ENCODE results near the gene PDE8A. TPM values are rescaled to one million over a fixed set of nuclear protein-coding genes. Genes with fewer than 3 reads are reported as not detected.

Gene PDE8A
- total and polyA plus RNA-seq, 2 of the 13 experiments (the other 11 are each of a cell fraction or from before 2014, with no cell fraction given), result 26.3 to 48.5 TPM

- TF ChIP-seq HDAC1 (CRISPR knock-in tag; IDR thresholded peaks at IDR 0.05) (0 out of 2 replicates have a peak, but pooled peaks have one; percentile 28), PAXIP1 (CRISPR knock-in tag; conservative IDR thresholded peaks at IDR 0.05) (peak; percentile 65), GMEB2 (CRISPR knock-in tag; IDR thresholded peaks at IDR 0.05; ENCODE audit: low read depth) (no peak), ZKSCAN5 (CRISPR knock-in tag; IDR thresholded peaks at IDR 0.05) (peak; percentile 59; the same call in 1 of the 2 replicates), AHDC1 (CRISPR knock-in tag; IDR thresholded peaks at IDR 0.05; ENCODE audit: borderline replicate concordance) (peak; percentile 54; the same call in 1 of the 2 replicates), NR2F6 (IDR thresholded peaks at IDR 0.05) (peak; percentile 77), NR2F6 (CRISPR knock-in tag; IDR thresholded peaks at IDR 0.05) (0 out of 2 replicates have a peak, but pooled peaks have one; percentile 3), MZF1 (CRISPR knock-in tag; IDR thresholded peaks at IDR 0.05; ENCODE audit: borderline replicate concordance) (no peak), TBX2 (CRISPR knock-in tag; IDR thresholded peaks at IDR 0.05; ENCODE audit: borderline replicate concordance) (peak; percentile 88)
- TF ChIP-seq, protein P1, sequence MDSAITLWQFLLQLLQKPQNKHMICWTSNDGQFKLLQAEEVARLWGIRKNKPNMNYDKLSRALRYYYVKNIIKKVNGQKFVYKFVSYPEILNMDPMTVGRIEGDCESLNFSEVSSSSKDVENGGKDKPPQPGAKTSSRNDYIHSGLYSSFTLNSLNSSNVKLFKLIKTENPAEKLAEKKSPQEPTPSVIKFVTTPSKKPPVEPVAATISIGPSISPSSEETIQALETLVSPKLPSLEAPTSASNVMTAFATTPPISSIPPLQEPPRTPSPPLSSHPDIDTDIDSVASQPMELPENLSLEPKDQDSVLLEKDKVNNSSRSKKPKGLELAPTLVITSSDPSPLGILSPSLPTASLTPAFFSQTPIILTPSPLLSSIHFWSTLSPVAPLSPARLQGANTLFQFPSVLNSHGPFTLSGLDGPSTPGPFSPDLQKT (CRISPR knock-in tag; IDR thresholded peaks at IDR 0.05; ENCODE audit: borderline replicate concordance), result no peak
- TF ChIP-seq, protein P2, sequence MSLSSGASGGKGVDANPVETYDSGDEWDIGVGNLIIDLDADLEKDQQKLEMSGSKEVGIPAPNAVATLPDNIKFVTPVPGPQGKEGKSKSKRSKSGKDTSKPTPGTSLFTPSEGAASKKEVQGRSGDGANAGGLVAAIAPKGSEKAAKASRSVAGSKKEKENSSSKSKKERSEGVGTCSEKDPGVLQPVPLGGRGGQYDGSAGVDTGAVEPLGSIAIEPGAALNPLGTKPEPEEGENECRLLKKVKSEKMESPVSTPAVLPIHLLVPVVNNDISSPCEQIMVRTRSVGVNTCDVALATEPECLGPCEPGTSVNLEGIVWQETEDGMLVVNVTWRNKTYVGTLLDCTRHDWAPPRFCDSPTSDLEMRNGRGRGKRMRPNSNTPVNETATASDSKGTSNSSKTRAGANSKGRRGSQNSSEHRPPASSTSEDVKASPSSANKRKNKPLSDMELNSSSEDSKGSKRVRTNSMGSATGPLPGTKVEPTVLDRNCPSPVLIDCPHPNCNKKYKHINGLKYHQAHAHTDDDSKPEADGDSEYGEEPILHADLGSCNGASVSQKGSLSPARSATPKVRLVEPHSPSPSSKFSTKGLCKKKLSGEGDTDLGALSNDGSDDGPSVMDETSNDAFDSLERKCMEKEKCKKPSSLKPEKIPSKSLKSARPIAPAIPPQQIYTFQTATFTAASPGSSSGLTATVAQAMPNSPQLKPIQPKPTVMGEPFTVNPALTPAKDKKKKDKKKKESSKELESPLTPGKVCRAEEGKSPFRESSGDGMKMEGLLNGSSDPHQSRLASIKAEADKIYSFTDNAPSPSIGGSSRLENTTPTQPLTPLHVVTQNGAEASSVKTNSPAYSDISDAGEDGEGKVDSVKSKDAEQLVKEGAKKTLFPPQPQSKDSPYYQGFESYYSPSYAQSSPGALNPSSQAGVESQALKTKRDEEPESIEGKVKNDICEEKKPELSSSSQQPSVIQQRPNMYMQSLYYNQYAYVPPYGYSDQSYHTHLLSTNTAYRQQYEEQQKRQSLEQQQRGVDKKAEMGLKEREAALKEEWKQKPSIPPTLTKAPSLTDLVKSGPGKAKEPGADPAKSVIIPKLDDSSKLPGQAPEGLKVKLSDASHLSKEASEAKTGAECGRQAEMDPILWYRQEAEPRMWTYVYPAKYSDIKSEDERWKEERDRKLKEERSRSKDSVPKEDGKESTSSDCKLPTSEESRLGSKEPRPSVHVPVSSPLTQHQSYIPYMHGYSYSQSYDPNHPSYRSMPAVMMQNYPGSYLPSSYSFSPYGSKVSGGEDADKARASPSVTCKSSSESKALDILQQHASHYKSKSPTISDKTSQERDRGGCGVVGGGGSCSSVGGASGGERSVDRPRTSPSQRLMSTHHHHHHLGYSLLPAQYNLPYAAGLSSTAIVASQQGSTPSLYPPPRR (CRISPR knock-in tag; IDR thresholded peaks at IDR 0.05; ENCODE audit: borderline replicate concordance), result peak; percentile 28; the same call in 1 of the 2 replicates
Observed at GRCh38 chr15:85030301-85030929, 48.8 kb downstream of the PDE8A start (continued).
